Neuronal stem cell (in vitro differentiated cells): ENCODE measurements around the gene DEFB131B. TPM values are rescaled to one million over a fixed set of nuclear protein-coding genes. Genes with fewer than 3 reads are reported as not detected.

Source experiments
- small RNA-seq: library from polyadenylated mRNA; stranded (forward); fragments of <200 nt; extraction: miRNeasy Mini kit (QIAGEN cat#:217004); gene quantifications from one replicate; pipeline ENCODE3, GENCODE V24; 2013; ENCODE audit not compliant: insufficient read depth

The DEFB131B gene

Small RNAs within 50 kb of the gene (small RNA-seq; reads per million reads assigned to genes)
- not detected for gene RNA5SP342
